Mesenchymal stem cell (in vitro differentiated cells and primary cell): ENCODE data around the gene NOP58.

Source experiments
- DNase-seq: peaks from one replicate; pipeline ENCODE4 v3.0.0-alpha.2; 2013
- H2AFZ ChIP-seq: one replicate; pipeline ENCODE4 v1.6.1; 2013; ENCODE audit warnings: low read depth, mild to moderate bottlenecking, control low read depth, inconsistent platforms, low read length, moderate library complexity
- H2AK5ac ChIP-seq: 2 replicates; pipeline ENCODE4 v1.6.1; 2013; ENCODE audit warnings: low read length, moderate library complexity, mild to moderate bottlenecking, inconsistent platforms; ENCODE audit not compliant: severe bottlenecking
- H2BK120ac ChIP-seq: one replicate; pipeline ENCODE4 v1.6.1; 2013; ENCODE audit warnings: low read depth, mild to moderate bottlenecking, inconsistent platforms, low read length, moderate library complexity
- H2BK12ac ChIP-seq, 2 experiments: one replicate each; pipeline ENCODE4 v1.6.1; 2013; ENCODE audit warnings: inconsistent platforms in 2 of 2, low read length in 2 of 2, mild to moderate bottlenecking in 2 of 2, moderate library complexity in 2 of 2, control low read depth in 1 of 2
- H2BK15ac ChIP-seq: one replicate; pipeline ENCODE4 v1.6.1; 2013; ENCODE audit warnings: mild to moderate bottlenecking, low read depth, inconsistent platforms; ENCODE audit not compliant: poor library complexity, severe bottlenecking
- H2BK5ac ChIP-seq: 2 replicates; pipeline ENCODE4 v1.6.1; 2013; ENCODE audit warnings: low read depth, mild to moderate bottlenecking, low read length, control low read depth, inconsistent platforms; ENCODE audit not compliant: poor library complexity, severe bottlenecking
- H3K14ac ChIP-seq, 2 experiments: one replicate each; pipeline ENCODE4 v1.6.1; 2013; ENCODE audit warnings: inconsistent platforms in 2 of 2, low read length in 2 of 2, control low read depth in 1 of 2, mild to moderate bottlenecking in 1 of 2, moderate library complexity in 1 of 2
- H3K18ac ChIP-seq, 2 experiments: one replicate each; pipeline ENCODE4 v1.6.1; 2013; ENCODE audit warnings: inconsistent platforms in 2 of 2, low read length in 2 of 2, control low read depth in 1 of 2, low read depth in 1 of 2, mild to moderate bottlenecking in 1 of 2
- H3K23ac ChIP-seq, 2 experiments: one replicate each; pipeline ENCODE4 v1.6.1; 2013; ENCODE audit warnings: inconsistent platforms in 2 of 2, low read length in 2 of 2, mild to moderate bottlenecking in 2 of 2, moderate library complexity in 2 of 2, control low read depth in 1 of 2
- H3K27ac ChIP-seq: 2 replicates; pipeline ENCODE4 v1.5.1; 2013; ENCODE audit warnings: mild to moderate bottlenecking, moderate library complexity, low read length, control low read depth, inconsistent platforms; ENCODE audit not compliant: poor library complexity, severe bottlenecking
- H3K27me3 ChIP-seq, 2 experiments: 2 replicates each; pipeline versions ENCODE4 v1.6.1 to v1.7.0; 2013; ENCODE audit warnings: low read length in 2 of 2, mild to moderate bottlenecking in 2 of 2, moderate library complexity in 2 of 2, control low read depth in 1 of 2, inconsistent platforms in 1 of 2; ENCODE audit not compliant: control insufficient read depth in 1 of 2, insufficient read depth in 1 of 2
- H3K36me3 ChIP-seq, 2 experiments: 2 replicates each; pipeline versions ENCODE4 v1.6.1 to v1.7.0; 2013; ENCODE audit warnings: low read length in 2 of 2, control low read depth in 1 of 2, inconsistent platforms in 1 of 2, low read depth in 1 of 2, mild to moderate bottlenecking in 1 of 2; ENCODE audit not compliant: insufficient read depth in 2 of 2, control insufficient read depth in 1 of 2
- H3K4ac ChIP-seq, 2 experiments: one replicate each; pipeline ENCODE4 v1.6.1; 2013; ENCODE audit warnings: inconsistent platforms in 2 of 2, low read length in 2 of 2, mild to moderate bottlenecking in 2 of 2, moderate library complexity in 2 of 2, control low read depth in 1 of 2, low read depth in 1 of 2
- H3K4me1 ChIP-seq: 2 replicates; pipeline ENCODE4 v1.6.1; 2013; ENCODE audit warnings: low read depth, low read length, control low read depth; ENCODE audit not compliant: control insufficient read depth, insufficient read depth
- H3K4me2 ChIP-seq: 2 replicates; pipeline ENCODE4 v1.6.1; 2013; ENCODE audit warnings: low read length, mild to moderate bottlenecking, inconsistent platforms; ENCODE audit not compliant: poor library complexity, severe bottlenecking
- H3K4me3 ChIP-seq, 2 experiments: 2 replicates each; pipeline versions ENCODE4 v1.5.1 to v1.7.0; 2013; ENCODE audit warnings: low read length in 2 of 2, mild to moderate bottlenecking in 2 of 2, control low read depth in 1 of 2, low read depth in 1 of 2; ENCODE audit not compliant: insufficient read depth in 1 of 2
- H3K79me1 ChIP-seq: replicated peaks from 2 replicates; pipeline ENCODE4 v1.6.1; 2013; ENCODE audit warnings: mild to moderate bottlenecking, control low read depth, low read length, inconsistent platforms; ENCODE audit not compliant: poor library complexity, severe bottlenecking
- H3K9ac ChIP-seq: 2 replicates; pipeline ENCODE4 v1.7.0; 2013; ENCODE audit warnings: mild to moderate bottlenecking, low read length, moderate library complexity
- H3K9me3 ChIP-seq: 2 replicates; pipeline ENCODE4 v1.7.0; 2013; ENCODE audit warnings: mild to moderate bottlenecking, low read length; ENCODE audit not compliant: control insufficient read depth
- H4K8ac ChIP-seq: one replicate; pipeline ENCODE4 v1.6.1; 2013; ENCODE audit warnings: inconsistent platforms, mild to moderate bottlenecking, low read length, moderate library complexity
- H4K91ac ChIP-seq: one replicate; pipeline ENCODE4 v1.6.1; 2013; ENCODE audit warnings: mild to moderate bottlenecking, low read length, inconsistent platforms
- WGBS: methylation state at CpG from one replicate; pipeline ENCODE4 v1.1.7; 2013; ENCODE audit warnings: mixed read lengths; 5-methylcytosine and 5-hydroxymethylcytosine counted together

Gene NOP58

DNA sequence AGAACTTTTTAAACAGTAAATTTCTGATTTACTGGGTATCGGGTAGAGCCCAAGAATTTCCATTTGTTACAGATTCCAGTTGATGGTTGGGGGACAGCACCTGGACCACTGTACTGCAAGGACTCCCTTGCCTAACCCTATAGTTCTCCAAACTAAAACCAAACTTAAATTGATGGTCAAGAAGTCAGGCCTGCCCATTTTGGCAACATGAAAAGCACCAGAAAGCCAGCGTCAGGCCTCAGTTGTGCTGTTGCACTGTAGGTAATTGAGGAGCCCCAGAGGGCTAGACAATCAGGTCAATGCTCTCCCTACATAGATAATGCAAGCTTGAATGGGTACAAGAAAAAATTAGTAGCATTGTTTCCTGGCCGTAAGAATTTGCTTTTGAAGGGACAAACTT, 40.5 kb downstream of the NOP58 start:
- Histone ChIP-seq H3K4me1 (no peaks in the 10 kb centered on the region), H3K27ac (no peak overlapping the region), H3K23ac (no peak overlapping the region), H2BK120ac (no peak overlapping the region), H3K9me3 (no peaks in the 10 kb centered on the region), H2AFZ (no peak overlapping the region), H2BK15ac (no peak overlapping the region), H2AK5ac (no peak overlapping the region), H2BK5ac (no peak overlapping the region), H3K4ac (no peak overlapping the region), H4K91ac (no peak overlapping the region), H4K8ac (no peak overlapping the region), H3K27me3 (no peaks in the 10 kb centered on the region), H3K9ac (no peak overlapping the region), H3K4me3 (no peak overlapping the region), H3K36me3 (peaks cover 19 to 80% of the 10 kb centered on the region in 2 experiments), H3K14ac (no peak overlapping the region), H3K4me2 (no peak overlapping the region), H3K18ac (no peak overlapping the region), H3K79me1 (peaks cover 11% of the 10 kb centered on the region), H2BK12ac (no peak overlapping the region)
- DNase-seq, result no peak
- 100% methylated on average over 3 of the region's 3 CpGs for WGBS

DNA sequence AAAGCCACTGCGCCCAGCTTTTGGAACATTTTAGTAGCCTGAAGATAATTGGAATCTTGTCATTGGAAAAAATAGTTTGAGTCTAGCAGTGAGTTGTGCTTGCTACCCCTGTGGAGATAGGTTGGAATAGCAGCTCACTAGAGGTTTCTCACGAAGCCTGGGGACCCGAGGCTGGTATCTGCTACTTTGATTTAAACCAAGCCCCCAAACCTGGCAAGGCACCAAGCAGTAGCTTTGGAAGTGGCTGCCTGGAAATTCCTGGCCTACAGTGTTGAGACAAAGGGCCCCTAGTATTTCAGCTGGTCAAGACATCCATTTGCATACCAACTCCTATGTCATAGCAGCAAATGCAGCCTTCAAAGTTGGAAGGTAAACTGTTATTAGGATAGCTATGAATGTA, 42.1 kb downstream of the NOP58 start:
- H3K27me3 ChIP-seq, result no peaks in the 10 kb centered on the region
- H3K14ac ChIP-seq, result no peak overlapping the region
- H3K9me3 ChIP-seq, result no peaks in the 10 kb centered on the region
- H2BK12ac ChIP-seq, result no peak overlapping the region
- WGBS, result 93% methylated on average over 3 of the region's 3 CpGs
- no peaks in the 10 kb centered on the region for H3K4me1 ChIP-seq
- DNase-seq, result no peak
- H3K36me3 ChIP-seq, result peaks cover 26 to 78% of the 10 kb centered on the region in 2 experiments
- H2BK5ac ChIP-seq, result no peak overlapping the region
- H3K9ac ChIP-seq, result no peak overlapping the region
- no peak overlapping the region for H2BK120ac ChIP-seq
- H2BK15ac ChIP-seq, result no peak overlapping the region
- no peak overlapping the region for H2AK5ac ChIP-seq
- H3K23ac ChIP-seq, result no peak overlapping the region
- H3K18ac ChIP-seq, result no peak overlapping the region
- no peak overlapping the region for H3K4ac ChIP-seq
- H4K91ac ChIP-seq, result no peak overlapping the region
- no peak overlapping the region for H3K4me3 ChIP-seq
- no peak overlapping the region for H3K4me2 ChIP-seq
- H4K8ac ChIP-seq, result no peak overlapping the region
- no peak overlapping the region for H3K27ac ChIP-seq
- H3K79me1 ChIP-seq, result peaks cover 11% of the 10 kb centered on the region
- no peak overlapping the region for H2AFZ ChIP-seq

DNA sequence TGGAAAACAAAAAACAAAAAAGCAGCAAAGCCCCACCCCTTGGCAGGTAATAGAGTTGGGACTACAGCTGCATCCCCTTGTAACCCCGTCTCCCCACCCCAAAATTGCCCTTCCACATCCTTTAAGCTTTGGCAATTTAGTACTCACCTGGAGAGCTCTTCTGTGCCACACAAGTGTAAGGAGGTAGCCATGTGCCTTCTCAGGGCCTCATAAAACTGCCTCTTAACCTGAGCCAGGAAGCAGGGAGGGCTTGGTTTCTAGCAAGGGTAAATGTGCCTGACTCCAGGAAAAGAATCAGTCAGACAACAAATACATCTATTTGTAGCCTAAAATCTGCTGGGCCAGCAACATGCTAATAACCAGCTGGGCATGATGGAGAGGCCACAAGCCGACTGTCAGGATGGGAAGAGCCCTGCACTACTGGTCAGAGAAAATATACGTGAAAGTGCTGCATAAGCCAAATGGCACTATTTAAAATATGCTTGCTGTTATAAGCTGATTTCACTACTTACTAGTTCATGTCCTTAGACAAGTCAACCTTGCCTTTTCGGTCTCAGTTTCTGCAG, 46.3 kb downstream of the NOP58 start:
- no peak overlapping the region for H2BK15ac ChIP-seq

DNA sequence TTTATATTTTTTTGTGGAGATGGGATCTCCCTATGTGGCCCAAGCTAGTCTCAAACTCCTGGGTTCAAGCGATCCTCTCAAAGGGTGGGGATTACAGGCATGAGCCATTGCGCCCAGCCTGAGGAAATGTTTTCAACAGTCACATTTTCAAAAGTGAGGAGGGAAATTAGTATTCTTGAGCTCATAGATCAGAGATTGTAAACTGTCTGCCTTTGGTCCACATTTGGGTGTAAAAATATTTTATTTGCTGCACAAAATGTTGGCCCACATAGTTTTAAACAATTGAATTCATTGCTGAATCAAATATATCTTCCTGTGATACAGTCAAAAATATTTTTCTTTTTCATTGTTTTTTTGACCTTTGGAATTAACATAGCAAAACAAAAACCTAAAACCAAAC, 48.6 kb downstream of the NOP58 start:
- no peak overlapping the region for H3K27ac ChIP-seq
- H3K9me3 ChIP-seq, result no peaks in the 10 kb centered on the region
- no peak overlapping the region for H2BK12ac ChIP-seq
- H3K4me1 ChIP-seq, result no peaks in the 10 kb centered on the region
- H3K36me3 ChIP-seq, result peaks cover 11 to 27% of the 10 kb centered on the region in 2 experiments
- DNase-seq, result no peak
- H3K4me3 ChIP-seq, result no peak overlapping the region
- H3K18ac ChIP-seq, result no peak overlapping the region
- 100% methylated on average over 2 of the region's 2 CpGs for WGBS
- H4K8ac ChIP-seq, result no peak overlapping the region
- H3K79me1 ChIP-seq, result no peaks in the 10 kb centered on the region
- no peak overlapping the region for H3K4ac ChIP-seq
- H3K14ac ChIP-seq, result no peak overlapping the region
- no peak overlapping the region for H3K4me2 ChIP-seq
- no peak overlapping the region for H2AFZ ChIP-seq
- no peak overlapping the region for H2AK5ac ChIP-seq
- H3K9ac ChIP-seq, result no peak overlapping the region
- no peak overlapping the region for H2BK5ac ChIP-seq
- no peak overlapping the region for H4K91ac ChIP-seq
- H2BK120ac ChIP-seq, result no peak overlapping the region
- H3K27me3 ChIP-seq, result no peaks in the 10 kb centered on the region
- H2BK15ac ChIP-seq, result no peak overlapping the region
- no peak overlapping the region for H3K23ac ChIP-seq

More for the DNA sequence above, 46.3 kb downstream of the NOP58 start:
- Histone ChIP-seq H3K9ac (no peak overlapping the region), H3K4me1 (no peaks in the 10 kb centered on the region), H3K18ac (no peak overlapping the region), H3K9me3 (no peaks in the 10 kb centered on the region), H4K91ac (no peak overlapping the region), H3K14ac (no peak overlapping the region), H4K8ac (no peak overlapping the region), H2AFZ (no peak overlapping the region), H3K79me1 (peaks cover 3% of the 10 kb centered on the region), H3K4me2 (no peak overlapping the region), H3K4me3 (no peak overlapping the region), H2BK120ac (no peak overlapping the region), H3K27ac (no peak overlapping the region), H3K4ac (no peak overlapping the region), H3K36me3 (peaks cover 18 to 39% of the 10 kb centered on the region in 2 experiments), H3K27me3 (no peaks in the 10 kb centered on the region), H3K23ac (no peak overlapping the region), H2BK5ac (no peak overlapping the region), H2AK5ac (no peak overlapping the region), H2BK12ac (no peak overlapping the region)
- no peak for DNase-seq
- 92% methylated on average over 4 of the region's 4 CpGs for WGBS
